Transverse colon (tissue), 4 donors: ENCODE results near the gene PLAAT4. TPM values are rescaled to one million over a fixed set of nuclear protein-coding genes. Genes with fewer than 3 reads are reported as not detected.

Experiments used
- DNase-seq: peaks from one replicate; pipeline ENCODE4 v3.0.0-alpha.2; 2019
- H3K27ac ChIP-seq, 4 donors: fragments of 200-600 bp; sonication (generic); 2 replicates each; pipeline ENCODE4 v1.5.1; 2016 to 2018; ENCODE audit warnings: inconsistent platforms in 4 of 4
- H3K27me3 ChIP-seq: fragments of 200-600 bp; sonication (generic); 2 replicates; pipeline ENCODE4 v1.5.1; 2017; ENCODE audit warnings: inconsistent platforms
- H3K36me3 ChIP-seq, 4 donors: fragments of 200-600 bp; sonication (generic); 2 replicates each; pipeline ENCODE4 v1.5.1; 2017 to 2019; ENCODE audit warnings: inconsistent platforms in 4 of 4
- H3K4me1 ChIP-seq, 4 donors: fragments of 200-600 bp; sonication (generic); 2 replicates each; pipeline ENCODE4 v1.5.1; 2017 to 2020; ENCODE audit warnings: inconsistent platforms in 4 of 4
- H3K4me3 ChIP-seq, 4 donors: fragments of 200-600 bp; sonication (generic); 1 replicate in 1 of 4; 2 replicates in 3 of 4; pipeline versions ENCODE4 v1.5.1 to v1.6.1; 2017 to 2019; ENCODE audit warnings: inconsistent platforms in 4 of 4
- H3K9me3 ChIP-seq, 2 donors: fragments of 200-600 bp; sonication (generic); 2 replicates each; pipeline ENCODE4 v1.5.1; 2017 to 2019; ENCODE audit warnings: inconsistent platforms in 2 of 2
- EP300 ChIP-seq: sonication (generic); formaldehyde crosslinking; IDR thresholded peaks from one replicate; pipeline ENCODE4 v1.6.1; 2017; ENCODE audit warnings: antibody characterized with exemption, low read depth
- POLR2A ChIP-seq: fragments of 450-650 bp; IDR thresholded peaks from one replicate; pipeline ENCODE4 v1.6.1; 2016; ENCODE audit warnings: antibody characterized with exemption, mild to moderate bottlenecking, moderate library complexity
- POLR2AphosphoS5 ChIP-seq, 3 donors: sonication (generic); formaldehyde crosslinking; IDR thresholded peaks; one replicate each; pipeline ENCODE4 v1.6.1; 2016; ENCODE audit warnings: antibody characterized with exemption in 3 of 3
- WGBS, 2 donors: methylation state at CpG; one replicate each; pipeline ENCODE4 v1.1.5; 2018; ENCODE audit warnings: low coverage in 1 of 2; 5-methylcytosine and 5-hydroxymethylcytosine counted together
- in situ Hi-C, 4 donors: fragments of 200-750 bp; cut with MboI; loops; one replicate each; pipeline versions ENCODE4 v1.15.0 to v1.15.1; 2017; ENCODE audit warnings: low sequenced_read_pairs in 3 of 4, low pct_ligation_motif_present in 1 of 4, low pct_unique_long_range_greater_than_20kb in 1 of 4
- intact Hi-C: fragments of 100-400 bp; cut with DNase I; formaldehyde crosslinking; loops from one replicate; pipeline ENCODE4 v1.15.1; 2023; ENCODE audit warnings: low total_unique reads
- total RNA-seq, 4 donors: library from RNA; depleted of rRNA; stranded (reverse); fragments of >200 nt; gene quantifications; one replicate each; pipeline ENCODE4 v1.1.0, GENCODE V29; 2016
- TF ChIP-seq, protein P1 (sequence below), 5 experiments: fragments of 200-600 bp in 3 of 5; fragments of 450-650 bp in 2 of 5; sonication (generic) in 3 of 5; IDR thresholded peaks; 1 replicate in 2 of 5; 2 replicates in 3 of 5; pipeline ENCODE4 v1.5.1; 2016 to 2017; ENCODE audit warnings: antibody characterized with exemption in 5 of 5, inconsistent platforms in 3 of 5, mild to moderate bottlenecking in 2 of 5, moderate library complexity in 1 of 5

The PLAAT4 gene
- total RNA-seq, 4 donors from 2014 or later, result 35.4 to 78.6 (median 40.7) TPM

DNA sequence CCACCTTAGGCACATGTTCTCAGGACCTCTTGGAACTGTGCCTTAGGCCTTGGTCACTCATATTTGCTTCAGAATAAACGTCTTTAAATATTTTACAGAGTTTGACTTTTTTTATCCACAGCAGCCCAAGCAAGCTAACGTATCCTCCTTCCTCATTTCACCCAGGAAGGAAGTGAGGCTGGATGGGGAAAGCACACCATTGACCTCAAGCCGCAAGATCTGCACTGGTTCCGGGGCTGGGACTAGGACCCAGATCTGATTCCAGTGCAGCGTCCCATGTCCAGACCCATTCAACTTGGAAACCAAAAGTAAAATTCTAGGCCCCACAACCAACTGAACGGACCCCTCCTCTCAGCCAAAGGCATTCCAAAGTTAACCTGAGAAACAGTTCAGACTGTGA, 33.1 kb upstream of the PLAAT4 start:
- no peak for DNase-seq
- intact Hi-C loops, result no loop called here
- Histone ChIP-seq H3K27me3 (no peaks in the 10 kb centered on the region), H3K36me3 (no peaks in the 10 kb centered on the region), H3K27ac (no peak overlapping the region), H3K4me3 (no peak overlapping the region), H3K9me3 (peaks cover 4 to 13% of the 10 kb centered on the region in 2 donors), H3K4me1 (no peaks in the 10 kb centered on the region)
- in situ Hi-C loops, result no loop called here
- 49 to 80% methylated on average over 3 to 6 of the region's 6 CpGs for WGBS, 2 donors
- TF ChIP-seq, protein P1, sequence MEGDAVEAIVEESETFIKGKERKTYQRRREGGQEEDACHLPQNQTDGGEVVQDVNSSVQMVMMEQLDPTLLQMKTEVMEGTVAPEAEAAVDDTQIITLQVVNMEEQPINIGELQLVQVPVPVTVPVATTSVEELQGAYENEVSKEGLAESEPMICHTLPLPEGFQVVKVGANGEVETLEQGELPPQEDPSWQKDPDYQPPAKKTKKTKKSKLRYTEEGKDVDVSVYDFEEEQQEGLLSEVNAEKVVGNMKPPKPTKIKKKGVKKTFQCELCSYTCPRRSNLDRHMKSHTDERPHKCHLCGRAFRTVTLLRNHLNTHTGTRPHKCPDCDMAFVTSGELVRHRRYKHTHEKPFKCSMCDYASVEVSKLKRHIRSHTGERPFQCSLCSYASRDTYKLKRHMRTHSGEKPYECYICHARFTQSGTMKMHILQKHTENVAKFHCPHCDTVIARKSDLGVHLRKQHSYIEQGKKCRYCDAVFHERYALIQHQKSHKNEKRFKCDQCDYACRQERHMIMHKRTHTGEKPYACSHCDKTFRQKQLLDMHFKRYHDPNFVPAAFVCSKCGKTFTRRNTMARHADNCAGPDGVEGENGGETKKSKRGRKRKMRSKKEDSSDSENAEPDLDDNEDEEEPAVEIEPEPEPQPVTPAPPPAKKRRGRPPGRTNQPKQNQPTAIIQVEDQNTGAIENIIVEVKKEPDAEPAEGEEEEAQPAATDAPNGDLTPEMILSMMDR (IDR thresholded peaks at IDR 0.05), result no peak
- TF ChIP-seq POLR2AphosphoS5 (IDR thresholded peaks at IDR 0.05), result no peak

DNA sequence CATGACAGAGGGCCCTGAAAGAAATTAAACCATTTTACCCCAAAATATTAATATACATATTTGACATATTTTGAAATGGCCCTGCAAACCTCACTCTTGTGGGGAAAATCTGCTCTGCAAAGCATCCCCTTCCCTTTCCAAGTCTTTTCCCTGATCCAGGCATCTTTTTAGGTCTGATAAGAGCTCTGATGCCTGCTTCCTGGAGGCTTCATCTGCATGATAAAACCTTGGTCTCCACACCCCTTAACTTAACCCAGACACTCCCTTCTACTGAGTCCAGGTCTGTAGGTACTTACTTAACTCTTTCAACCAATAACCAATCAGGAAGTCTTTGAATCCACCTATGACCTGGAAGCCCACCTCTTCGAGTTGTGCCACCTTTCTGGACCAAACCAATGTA, 32.6 kb upstream of the PLAAT4 start:
- Histone ChIP-seq H3K36me3 (no peaks in the 10 kb centered on the region), H3K27me3 (no peaks in the 10 kb centered on the region), H3K27ac (no peak overlapping the region), H3K4me3 (no peak overlapping the region), H3K9me3 (peaks cover 4 to 10% of the 10 kb centered on the region in 2 donors), H3K4me1 (no peaks in the 10 kb centered on the region)
- intact Hi-C loops, result no loop called here
- WGBS, 2 donors, result 70 to 100% methylated on average over 1 of the region's 1 CpG
- DNase-seq, result no peak
- in situ Hi-C loops, result no loop called here
- TF ChIP-seq, protein P1 (IDR thresholded peaks at IDR 0.05), result no peak
- TF ChIP-seq POLR2A (no peak), EP300 (no peak), POLR2AphosphoS5 (IDR thresholded peaks at IDR 0.05) (no peak)

DNA sequence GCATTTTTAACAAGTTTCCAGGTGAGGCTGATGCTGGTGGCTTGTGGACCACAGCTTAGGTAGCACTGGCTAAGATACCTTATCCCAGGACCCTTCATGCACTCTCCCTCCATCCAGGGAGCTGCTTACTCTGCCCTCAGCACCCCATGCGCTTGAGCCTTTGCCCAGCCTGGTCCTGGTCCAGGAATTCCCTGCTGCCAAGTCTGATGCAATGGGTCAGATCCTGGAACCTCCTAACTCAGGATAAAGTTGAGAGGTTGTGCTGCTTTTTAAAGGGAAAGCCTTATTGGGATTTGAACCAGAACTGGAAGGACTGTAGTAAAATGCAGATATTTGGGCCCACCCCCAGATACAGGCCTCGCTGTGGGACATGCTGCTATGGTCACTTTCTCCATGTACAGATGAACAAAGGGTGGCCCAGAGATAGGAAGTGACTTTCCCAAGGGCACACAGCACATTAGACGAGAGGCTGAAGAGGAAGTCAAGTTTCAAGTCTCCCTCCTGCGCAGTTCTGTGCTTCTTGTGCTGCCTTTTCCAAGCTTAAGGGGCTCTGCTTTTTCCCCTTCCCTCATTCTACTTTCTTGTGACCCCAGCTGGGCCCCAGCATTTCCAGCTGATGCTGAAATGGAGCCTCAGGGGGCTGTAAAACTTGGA, 31.5 kb upstream of the PLAAT4 start:
- 73 to 81% methylated on average over 2 to 4 of the region's 4 CpGs for WGBS, 2 donors
- Histone ChIP-seq H3K9me3 (peaks cover 0 to 1% of the 10 kb centered on the region in 2 donors), H3K27ac (no peak overlapping the region), H3K27me3 (no peaks in the 10 kb centered on the region), H3K4me3 (no peak overlapping the region), H3K4me1 (no peaks in the 10 kb centered on the region), H3K36me3 (no peaks in the 10 kb centered on the region)
- intact Hi-C loops (no loop called here), in situ Hi-C loops (no loop called here)
- TF ChIP-seq EP300, result no peak
- DNase-seq, result no peak

DNA sequence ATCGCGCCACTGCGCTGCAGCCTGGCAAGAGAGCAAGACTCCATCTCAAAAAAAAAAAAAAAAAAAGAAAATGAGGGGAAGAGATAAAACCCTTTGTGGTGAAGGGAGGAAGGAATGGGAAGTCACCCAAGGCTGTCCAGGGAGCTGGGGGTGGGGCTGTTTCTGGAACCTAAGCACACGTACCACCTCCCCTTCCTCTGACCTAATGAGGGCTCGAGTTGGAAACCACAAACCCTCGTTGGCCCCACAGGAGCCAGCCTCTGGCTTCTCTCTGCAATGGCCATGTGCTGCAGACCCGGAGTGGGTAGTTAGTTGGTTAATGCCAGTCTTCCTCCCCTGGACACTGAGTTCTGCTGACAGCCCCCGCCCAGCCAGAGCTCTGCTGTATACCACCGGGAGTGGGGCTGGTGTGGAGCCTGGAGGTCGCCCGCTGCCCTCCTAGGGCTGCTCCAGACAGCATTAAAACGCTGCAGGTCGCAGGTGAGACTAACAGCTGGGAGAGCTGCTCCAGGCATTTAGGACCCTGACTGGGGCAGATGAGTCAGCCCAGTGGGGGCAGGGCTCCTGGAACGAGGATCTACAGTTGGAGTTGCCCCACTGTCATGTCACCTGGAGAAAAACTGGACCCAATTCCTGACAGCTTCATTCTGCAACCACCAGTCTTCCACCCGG, 30.6 kb upstream of the PLAAT4 start, which contains the start of gene LGALS12:
LGALS12 (plus strand) TSS at position 228 of the 672 bp plus-strand sequence; CDS start at position 603, 375 bp downstream.
- no peaks in the 10 kb centered on the region for H3K4me1 ChIP-seq
- H3K4me3 ChIP-seq, result no peak within 1 kb of the TSS
- no peaks in the 10 kb centered on the region for H3K9me3 ChIP-seq
- TF ChIP-seq, protein P1 (IDR thresholded peaks at IDR 0.05), result no peak
- TF ChIP-seq POLR2AphosphoS5 (IDR thresholded peaks at IDR 0.05) (no peak), POLR2A (no peak), EP300 (no peak)
- H3K27ac ChIP-seq, result no peak within 1 kb of the TSS
- H3K27me3 ChIP-seq, result no peaks in the 10 kb centered on the region
- WGBS, 2 donors, result 68 to 75% methylated on average over 6 to 15 of the region's 15 CpGs
- no peak for DNase-seq
- no peaks in the 10 kb centered on the region for H3K36me3 ChIP-seq
- in situ Hi-C loops (no loop called here), intact Hi-C loops (no loop called here)
